ENCODE measurements around the gene STAT2. TPM values are rescaled to one million over a fixed set of nuclear protein-coding genes. Genes with fewer than 3 reads are reported as not detected.

The STAT2 gene
- total and polyA plus RNA-seq, 9 of the 15 experiments (the other 6 are each of a cell fraction or from before 2014, with no cell fraction given) = 15.5 to 46.9 (median 40.1) TPM

DNA sequence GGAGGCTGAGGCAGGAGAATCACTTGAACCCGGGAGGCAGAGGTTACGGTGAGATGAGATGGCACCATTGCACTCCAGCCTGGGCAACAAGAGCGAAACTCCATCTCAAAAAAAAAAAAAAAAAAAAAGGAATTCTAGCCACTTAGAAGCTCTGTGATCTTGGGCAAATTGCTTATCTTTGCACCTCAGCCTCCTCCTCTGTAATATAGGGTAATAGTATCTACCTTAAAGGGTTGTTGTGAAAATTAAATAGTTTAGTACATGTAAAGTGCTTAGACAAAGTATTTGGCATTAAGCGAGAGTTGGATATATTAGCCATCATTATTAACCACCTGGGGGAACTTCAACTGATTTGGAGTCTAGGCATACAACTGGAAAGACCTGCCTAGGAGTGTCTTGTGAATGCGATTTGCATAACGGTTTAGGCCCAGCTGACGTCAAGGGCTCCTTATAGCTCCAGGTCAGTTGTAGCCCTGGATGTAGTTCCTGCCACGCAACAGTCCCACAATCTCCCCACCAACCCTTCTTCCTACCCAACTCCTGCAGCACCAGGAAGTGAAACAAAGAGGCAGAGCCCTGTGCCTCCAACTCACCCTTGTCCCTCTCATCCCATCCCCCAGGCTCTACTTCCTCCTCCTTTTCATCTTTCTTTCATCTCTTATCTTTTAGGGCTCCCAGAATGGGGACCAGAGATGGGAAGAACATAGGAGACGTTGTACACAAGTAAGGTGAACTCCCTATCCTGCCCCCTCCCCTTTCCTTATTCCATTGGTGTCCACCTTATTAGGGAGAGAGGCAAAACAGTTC, 23.3 kb downstream of the STAT2 start:
- peak overlapping the region; percentile 84 for H3K27ac ChIP-seq (ENCODE audit: extremely low read depth, low read depth, low read length)
- peak overlapping the region; percentile 38 to 69; a peak in 3 of 4 replicates for H3K9ac ChIP-seq (ENCODE audit: insufficient read depth in 1 of 2, low read depth in 2 of 2, low read length in 2 of 2)
- peaks cover 3% of the 10 kb centered on the region for H3K9me1 ChIP-seq (ENCODE audit: control insufficient read depth, insufficient read depth, low read length)
- CTCF ChIA-PET (ENCODE audit: low intra/inter-chr PET ratio) = no interaction called here
- peak; percentile 43 to 92 (median 62) for DNase-seq (ENCODE audit: extremely low read depth in 1 of 4, low spot score in 3 of 4)
- peak overlapping the region; percentile 77 for H3K4me2 ChIP-seq (ENCODE audit: insufficient read depth, low read length)
- peak overlapping the region; percentile 25; the same call in 1 of the 2 replicates for H3K4me3 ChIP-seq
- POLR2A ChIA-PET = interaction anchor here (0.6 to 19.0 kb wide), 14 partner anchors 14 to 753 kb away, joined by 3 to 274 read pairs (median 4); partner anchors contain the start of genes APOF, CNPY2, SPRYD4 and STAT2
- in situ Hi-C loops (cut with MboI) = no loop called here
- H3K27me3 ChIP-seq (ENCODE audit: control insufficient read depth in 2 of 2, insufficient read depth in 2 of 2, low read length in 2 of 2) = no peaks in the 10 kb centered on the region
- H3K4me1 ChIP-seq (replicated peaks in 1 of 2; ENCODE audit: control insufficient read depth in 2 of 2, insufficient read depth in 2 of 2, low read length in 2 of 2) = peaks cover 27 to 58% of the 10 kb centered on the region in 2 experiments
- H4K20me1 ChIP-seq (replicated peaks; ENCODE audit: control insufficient read depth, insufficient read depth, low read length) = no peaks in the 10 kb centered on the region
- H3K36me3 ChIP-seq (ENCODE audit: control insufficient read depth, insufficient read depth, low read length) = peaks cover 10% of the 10 kb centered on the region; the same call in 2 of the 3 replicates
- FAIRE-seq = peak; percentile 92
- BruUV-seq (replicated peaks) = no TSS peak
- H2AFZ ChIP-seq (ENCODE audit: low read depth, low read length) = peak overlapping the region; percentile 88
- peaks cover 24% of the 10 kb centered on the region for H3K79me2 ChIP-seq (ENCODE audit: control insufficient read depth, insufficient read depth, low read length)
- intact Hi-C loops (cut with micrococcal nuclease) = no loop called here
- peak; percentile 70 for ATAC-seq
- 7% methylated on average over 8 of the region's 9 CpGs for WGBS (ENCODE audit: insufficient coverage, low coverage, missing lambda C conversion rate)
- no peaks in the 10 kb centered on the region for H3K9me3 ChIP-seq (replicated peaks; ENCODE audit: control insufficient read depth, insufficient read depth, low read depth, low read length)
- no peak for TF ChIP-seq CHD2 (IDR thresholded peaks at IDR 0.05; ENCODE audit: low read depth, low read length)
- TF ChIP-seq ZNF445 (CRISPR knock-in tag; IDR thresholded peaks at IDR 0.05; ENCODE audit: low read depth) = no peak
- TF ChIP-seq CSDE1 (IDR thresholded peaks at IDR 0.05) = peak in 1 of 2 experiments; percentile 43; a peak in 1 of 4 replicates
- peak; percentile 96 for TF ChIP-seq ATF7 (IDR thresholded peaks at IDR 0.05)
- no peak; the same call in 1 of the 2 replicates for TF ChIP-seq ZNF589 (CRISPR knock-in tag; IDR thresholded peaks at IDR 0.05; ENCODE audit: low read depth)
- TF ChIP-seq EP300 (IDR thresholded peaks at IDR 0.05; ENCODE audit: low read length) = peak; percentile 93
- peak; percentile 35; the same call in 1 of the 2 replicates for TF ChIP-seq TCF3 (CRISPR knock-in tag; IDR thresholded peaks at IDR 0.05)
- no peak for TF ChIP-seq HIVEP1 (CRISPR knock-in tag; IDR thresholded peaks at IDR 0.05)
- TF ChIP-seq, protein P1, sequence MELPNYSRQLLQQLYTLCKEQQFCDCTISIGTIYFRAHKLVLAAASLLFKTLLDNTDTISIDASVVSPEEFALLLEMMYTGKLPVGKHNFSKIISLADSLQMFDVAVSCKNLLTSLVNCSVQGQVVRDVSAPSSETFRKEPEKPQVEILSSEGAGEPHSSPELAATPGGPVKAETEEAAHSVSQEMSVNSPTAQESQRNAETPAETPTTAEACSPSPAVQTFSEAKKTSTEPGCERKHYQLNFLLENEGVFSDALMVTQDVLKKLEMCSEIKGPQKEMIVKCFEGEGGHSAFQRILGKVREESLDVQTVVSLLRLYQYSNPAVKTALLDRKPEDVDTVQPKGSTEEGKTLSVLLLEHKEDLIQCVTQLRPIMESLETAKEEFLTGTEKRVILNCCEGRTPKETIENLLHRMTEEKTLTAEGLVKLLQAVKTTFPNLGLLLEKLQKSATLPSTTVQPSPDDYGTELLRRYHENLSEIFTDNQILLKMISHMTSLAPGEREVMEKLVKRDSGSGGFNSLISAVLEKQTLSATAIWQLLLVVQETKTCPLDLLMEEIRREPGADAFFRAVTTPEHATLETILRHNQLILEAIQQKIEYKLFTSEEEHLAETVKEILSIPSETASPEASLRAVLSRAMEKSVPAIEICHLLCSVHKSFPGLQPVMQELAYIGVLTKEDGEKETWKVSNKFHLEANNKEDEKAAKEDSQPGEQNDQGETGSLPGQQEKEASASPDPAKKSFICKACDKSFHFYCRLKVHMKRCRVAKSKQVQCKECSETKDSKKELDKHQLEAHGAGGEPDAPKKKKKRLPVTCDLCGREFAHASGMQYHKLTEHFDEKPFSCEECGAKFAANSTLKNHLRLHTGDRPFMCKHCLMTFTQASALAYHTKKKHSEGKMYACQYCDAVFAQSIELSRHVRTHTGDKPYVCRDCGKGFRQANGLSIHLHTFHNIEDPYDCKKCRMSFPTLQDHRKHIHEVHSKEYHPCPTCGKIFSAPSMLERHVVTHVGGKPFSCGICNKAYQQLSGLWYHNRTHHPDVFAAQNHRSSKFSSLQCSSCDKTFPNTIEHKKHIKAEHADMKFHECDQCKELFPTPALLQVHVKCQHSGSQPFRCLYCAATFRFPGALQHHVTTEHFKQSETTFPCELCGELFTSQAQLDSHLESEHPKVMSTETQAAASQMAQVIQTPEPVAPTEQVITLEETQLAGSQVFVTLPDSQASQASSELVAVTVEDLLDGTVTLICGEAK (IDR thresholded peaks at IDR 0.05) = peak; percentile 91
- TF ChIP-seq, protein P1 (CRISPR knock-in tag; IDR thresholded peaks at IDR 0.05) = no peak
- TF ChIP-seq ZNF239 (CRISPR knock-in tag; IDR thresholded peaks at IDR 0.05) = no peak
- TF ChIP-seq RNF2 (IDR thresholded peaks at IDR 0.05) = peak; percentile 69; the same call in 1 of the 2 replicates
- TF ChIP-seq MEF2A (IDR thresholded peaks at IDR 0.05; ENCODE audit: control insufficient read depth, low read depth, low read length) = peak; percentile 95
- peak; percentile 52 for TF ChIP-seq TAF1 (IDR thresholded peaks at IDR 0.05; ENCODE audit: control insufficient read depth, extremely low read depth, insufficient read depth, low read length, severe bottlenecking)

Measured in K562 (cell line).